GM21619 (cell line): ENCODE results near the gene PTPN6.
A peak's percentile ranks its signal among the peaks of the same experiment; 100 is the strongest.

Experiments used
- ATAC-seq: cut with Tn5 transposase; IDR thresholded peaks from one replicate; pipeline ENCODE4 v1.9.1; 2021; ENCODE audit not compliant: unreplicated experiment

Gene PTPN6

DNA sequence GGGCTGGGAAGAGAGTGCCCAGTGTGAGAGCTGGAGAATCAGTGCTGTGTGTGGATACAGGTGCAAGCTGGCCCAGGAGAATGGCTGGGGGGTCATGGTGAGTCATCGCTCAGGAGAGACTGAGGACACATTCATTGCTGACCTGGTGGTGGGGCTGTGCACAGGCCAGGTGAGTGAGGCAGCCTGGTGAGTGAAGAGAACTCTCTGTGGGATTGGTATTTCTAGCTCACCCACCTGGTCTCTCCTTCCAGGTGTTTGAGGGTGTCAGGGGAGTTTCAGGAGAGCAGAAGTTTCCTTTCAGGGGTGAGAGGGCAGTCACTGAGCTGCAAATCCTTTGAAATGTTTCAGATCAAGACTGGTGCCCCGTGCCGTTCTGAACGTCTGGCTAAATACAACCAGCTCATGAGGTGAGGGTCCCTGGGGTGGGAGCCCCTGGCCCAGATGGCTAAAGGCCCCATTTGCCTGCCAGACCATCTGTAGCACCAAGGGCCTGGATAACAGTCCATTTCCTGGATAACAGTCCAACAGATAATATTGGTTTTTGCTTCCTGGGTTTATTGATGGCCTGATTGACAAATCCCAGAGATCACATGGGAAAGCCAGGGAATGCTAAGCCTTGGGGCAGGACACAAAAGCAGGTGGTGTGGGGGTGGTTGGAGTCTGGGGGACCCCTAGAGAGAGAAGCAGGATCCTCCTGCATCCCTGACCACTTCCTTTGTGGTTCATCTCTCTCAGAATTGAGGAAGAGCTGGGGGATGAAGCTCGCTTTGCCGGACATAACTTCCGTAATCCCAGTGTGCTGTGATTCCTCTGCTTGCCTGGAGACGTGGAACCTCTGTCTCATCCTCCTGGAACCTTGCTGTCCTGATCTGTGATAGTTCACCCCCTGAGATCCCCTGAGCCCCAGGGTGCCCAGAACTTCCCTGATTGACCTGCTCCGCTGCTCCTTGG is 28.9 kb upstream of the PTPN6 start:
- ATAC-seq, result no peak

DNA sequence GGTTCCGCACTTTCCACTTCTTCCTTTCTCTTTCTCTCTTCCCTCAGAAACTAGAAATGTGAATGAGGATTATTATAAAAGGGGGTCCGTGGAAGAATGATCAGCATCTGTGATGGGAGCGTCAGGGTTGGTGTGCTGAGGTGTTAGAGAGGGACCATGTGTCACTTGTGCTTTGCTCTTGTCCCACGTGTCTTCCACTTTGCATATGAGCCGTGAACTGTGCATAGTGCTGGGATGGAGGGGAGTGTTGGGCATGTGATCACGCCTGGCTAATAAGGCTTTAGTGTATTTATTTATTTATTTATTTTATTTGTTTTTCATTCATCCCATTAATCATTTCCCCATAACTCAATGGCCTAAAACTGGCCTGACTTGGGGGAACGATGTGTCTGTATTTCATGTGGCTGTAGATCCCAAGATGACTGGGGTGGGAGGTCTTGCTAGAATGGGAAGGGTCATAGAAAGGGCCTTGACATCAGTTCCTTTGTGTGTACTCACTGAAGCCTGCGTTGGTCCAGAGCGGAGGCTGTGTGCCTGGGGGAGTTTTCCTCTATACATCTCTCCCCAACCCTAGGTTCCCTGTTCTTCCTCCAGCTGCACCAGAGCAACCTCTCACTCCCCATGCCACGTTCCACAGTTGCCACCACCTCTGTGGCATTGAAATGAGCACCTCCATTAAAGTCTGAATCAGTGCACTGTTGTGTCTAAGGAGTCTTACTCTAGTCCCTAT is 28.0 kb upstream of the PTPN6 start:
- no peak for ATAC-seq

DNA sequence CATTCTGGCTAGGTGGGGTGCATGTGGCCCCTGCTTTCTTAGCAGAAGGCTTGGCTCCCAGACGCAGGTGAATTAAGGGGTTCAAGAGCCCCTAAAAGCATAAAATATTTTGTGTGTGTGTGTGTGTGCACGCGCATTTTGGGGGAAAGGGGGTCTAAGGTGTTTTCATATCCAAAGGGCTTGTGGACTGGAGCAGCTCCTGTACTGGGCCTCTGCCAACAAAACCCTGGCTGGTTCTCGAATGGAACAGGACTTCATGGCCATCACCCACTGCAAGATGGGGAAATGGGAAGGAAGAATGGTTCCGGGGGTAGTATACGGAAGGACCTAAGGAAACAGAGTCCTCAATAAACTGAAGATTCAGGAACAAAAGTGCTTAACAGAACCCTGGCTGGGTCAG is 27.3 kb upstream of the PTPN6 start:
- no peak for ATAC-seq

DNA sequence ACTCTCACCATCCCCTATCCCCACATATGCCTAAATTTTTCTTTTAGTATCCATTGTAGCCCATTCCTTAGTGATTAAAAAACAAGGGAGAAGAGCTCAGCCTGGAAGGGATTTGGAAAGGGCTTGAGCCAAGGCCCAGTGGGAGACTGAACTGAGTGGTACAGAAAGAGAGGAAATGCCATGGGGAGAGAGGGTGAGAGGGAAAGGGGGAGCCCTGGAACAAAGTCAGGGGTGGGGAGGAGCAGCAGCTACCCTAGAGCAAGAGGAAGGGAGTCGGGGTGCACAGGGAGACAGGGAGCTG is 26.0 kb upstream of the PTPN6 start:
- no peak for ATAC-seq

DNA sequence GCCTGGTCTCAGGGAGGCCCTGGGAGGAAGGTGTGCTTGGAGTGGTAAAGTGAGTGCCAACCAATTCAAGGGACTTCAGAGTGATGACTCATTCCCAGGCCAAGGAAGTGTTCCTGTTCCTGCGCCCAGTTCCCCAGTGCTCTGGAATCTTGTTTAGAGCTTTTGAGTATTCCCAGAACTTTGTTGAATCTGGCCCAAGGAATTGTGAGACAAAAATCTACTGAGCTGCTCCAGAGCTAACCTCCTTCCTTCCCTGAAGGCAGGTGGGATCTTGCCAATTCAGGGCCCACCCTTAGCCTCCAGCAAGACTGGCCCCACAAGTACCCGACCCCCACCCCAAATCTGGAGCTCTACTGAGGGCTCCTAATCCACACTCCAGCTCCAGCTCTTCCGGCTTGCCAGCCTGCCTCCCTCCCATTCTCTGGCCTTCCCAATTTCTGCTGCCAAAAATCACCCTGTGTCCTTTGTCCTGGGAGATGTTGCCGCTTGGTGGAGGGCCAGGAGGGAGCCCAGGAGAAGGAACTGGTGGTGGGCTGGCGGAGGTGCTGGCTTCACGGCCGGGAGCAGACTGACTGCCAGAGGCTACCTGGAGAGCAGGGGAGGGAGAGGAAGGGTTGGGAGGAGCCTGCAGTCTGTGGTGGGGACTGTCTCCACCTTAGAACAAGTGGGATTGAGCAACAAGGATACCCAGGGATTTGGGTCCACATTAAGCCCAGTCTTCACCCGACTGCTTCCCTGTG is 25.4 kb upstream of the PTPN6 start:
- no peak for ATAC-seq

DNA sequence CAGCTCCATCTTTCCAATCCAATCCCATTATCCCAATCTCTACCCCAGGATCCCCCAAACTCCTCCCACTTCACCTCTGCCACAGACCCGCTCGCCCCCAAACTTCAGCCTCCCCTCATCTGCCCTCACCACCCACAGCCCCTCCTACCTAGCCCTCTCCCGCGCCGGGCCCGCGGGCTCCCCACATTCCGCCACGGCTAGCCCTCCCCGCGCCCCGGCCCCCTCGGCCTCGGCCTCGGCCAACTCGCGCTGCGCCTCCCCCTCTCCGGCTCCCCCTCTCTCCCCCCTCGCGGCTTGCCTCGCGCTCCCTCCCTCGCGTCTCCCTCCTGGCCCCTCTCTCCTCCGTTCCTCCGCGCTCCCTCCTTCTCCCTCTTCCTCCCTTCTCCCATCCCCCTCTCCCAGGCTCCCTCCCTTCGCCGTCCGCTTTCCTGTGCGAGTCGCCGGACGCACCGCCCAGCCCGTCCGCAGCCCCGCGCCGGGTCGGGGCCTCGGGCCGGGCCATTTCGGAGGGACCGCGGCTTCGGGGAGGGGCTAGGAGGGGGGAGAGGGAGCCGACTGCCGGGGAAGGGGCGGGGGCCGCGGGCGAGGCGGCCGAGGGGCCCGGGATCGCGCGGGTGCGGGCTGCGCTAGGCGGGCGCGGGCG is 23.7 kb upstream of the PTPN6 start, which contains the start of gene ATN1:
ATN1 (plus strand) TSS at position 581 of the 643 bp plus-strand sequence. CDS start 6,043 bp downstream, outside the sequence.
- no peak for ATAC-seq

DNA sequence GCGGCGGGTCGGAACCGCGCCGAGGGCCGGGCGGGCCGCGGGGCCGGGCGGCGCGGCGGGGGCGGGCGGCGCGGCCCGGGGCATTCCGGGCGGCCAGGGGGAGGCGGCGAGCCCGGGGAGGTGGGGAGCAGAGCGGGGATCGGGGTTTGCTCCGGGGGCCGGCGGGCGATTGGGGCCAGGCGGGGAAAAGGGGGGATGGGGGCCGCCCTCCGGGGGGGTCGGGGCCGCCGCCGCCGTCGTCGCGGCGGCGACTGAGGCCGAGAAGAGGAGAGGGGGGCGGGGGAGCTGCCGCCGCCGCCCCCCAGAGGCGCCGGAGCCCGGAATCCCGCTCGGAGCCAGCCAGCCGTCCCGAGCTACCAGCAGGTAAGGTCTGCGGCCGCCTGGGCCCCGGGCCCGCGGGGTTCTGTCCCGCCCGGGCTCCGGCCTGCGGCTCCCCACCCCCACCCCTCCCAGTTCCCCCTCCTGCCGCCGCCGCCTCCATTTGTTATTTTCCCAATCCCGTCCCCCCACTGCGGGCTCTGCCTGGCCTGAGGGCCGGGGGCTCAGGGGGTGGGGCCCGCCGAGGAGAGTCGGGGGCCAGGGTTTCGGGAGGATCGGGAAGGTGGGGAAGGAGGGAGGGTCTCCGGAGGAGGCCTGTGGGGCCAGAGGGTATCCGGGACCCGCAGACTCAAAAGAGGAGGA is 23.0 kb upstream of the PTPN6 start:
- no peak for ATAC-seq

DNA sequence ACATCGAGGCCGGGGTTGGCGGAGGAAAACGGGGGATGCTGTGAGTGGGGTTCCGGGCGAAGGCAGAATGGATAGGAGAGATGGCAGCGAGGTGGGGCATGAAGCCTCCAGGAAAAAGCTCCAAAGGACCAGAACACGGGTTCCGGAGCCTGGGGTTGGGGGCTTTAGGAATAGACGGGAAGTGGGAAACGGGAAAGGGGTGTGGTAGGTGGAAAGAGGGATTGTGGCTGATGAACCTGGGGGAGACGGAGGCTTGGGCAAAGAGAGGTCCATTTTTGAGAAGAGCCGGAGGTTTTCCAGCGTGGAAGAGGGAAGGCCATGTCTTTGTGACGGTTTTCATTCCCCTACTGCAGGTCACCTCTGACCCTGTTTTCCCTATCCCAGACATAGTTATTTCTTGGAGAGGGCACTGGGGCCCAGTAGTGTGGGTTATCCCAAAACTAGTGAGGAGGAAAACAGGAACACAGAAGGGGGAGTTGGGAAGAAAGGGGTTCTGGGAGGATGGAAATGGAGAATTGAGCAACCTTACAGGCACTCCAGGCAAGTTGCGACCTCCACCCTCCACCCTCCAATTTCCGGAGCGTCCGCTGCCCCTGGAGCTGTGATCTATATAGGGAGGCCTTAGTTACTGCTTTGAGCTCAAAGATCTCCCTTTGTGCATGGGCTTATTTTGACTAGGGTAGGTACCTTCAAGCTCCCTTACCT is 22.3 kb upstream of the PTPN6 start:
- ATAC-seq, result no peak

DNA sequence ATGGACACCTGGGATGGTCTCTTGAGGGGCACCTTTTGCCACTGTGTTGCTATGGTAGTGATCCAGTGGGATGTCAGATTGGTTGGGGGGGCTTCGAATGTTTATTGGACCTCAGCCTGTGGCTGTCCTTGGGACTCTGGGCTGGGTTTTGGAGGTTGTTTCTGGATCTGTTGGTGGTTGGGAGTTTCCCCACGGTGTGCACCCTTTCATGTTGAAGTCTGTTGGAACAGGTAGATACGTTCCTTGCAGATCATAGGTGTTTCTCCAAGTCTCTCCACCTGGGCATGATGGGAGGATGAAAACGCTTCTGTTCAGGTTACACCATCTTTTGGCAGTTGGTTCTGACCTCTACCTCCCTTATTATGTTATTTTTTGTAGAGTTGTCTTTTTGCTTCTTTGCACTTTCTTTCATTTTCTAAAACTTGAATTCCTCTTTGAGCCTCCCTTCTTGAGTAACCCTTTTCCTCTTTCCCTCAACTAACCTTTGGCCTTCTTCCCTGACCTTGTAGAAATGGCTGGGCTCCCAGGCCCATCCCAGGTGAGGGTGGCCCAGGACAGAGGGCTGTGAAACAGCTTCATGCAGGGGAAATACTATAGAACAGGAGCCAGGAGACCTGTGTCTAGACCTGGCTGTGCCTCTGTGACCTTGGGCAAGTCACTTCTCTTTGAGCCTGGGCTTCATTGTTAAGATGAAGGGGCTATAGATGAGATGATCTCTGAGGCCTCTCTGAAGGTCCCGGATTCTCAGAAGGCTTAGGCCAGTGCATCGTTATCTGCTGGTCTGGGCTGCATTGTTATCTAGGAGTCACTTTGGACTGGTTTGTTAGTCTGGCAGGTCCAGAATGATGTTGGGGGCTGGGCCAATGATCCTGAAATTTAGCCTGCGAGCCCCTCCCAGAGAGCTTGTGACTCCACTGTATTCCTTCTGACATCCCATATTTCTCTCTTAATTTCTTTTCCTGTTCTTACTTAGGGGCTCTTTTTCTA is 21.4 kb upstream of the PTPN6 start:
- ATAC-seq, result no peak

DNA sequence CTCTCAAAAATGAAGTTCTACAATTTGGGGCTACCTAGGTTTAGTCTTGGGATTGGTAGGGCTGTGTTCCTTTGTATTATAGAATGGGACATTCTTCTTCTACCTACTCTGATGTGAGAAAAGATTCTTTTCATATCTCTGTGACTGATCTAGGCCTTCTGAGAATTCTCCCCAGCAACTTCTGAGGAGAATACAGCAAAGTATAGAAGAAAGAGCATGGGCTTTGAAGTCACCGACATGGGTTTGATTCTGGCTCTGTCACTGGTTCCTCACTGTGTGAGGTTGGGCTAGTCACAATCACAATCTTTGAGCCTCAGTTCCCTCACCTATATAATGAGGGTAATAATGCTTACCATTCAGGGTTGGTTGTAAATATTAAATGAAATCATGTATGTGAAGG is 18.4 kb upstream of the PTPN6 start:
- ATAC-seq, result no peak

DNA sequence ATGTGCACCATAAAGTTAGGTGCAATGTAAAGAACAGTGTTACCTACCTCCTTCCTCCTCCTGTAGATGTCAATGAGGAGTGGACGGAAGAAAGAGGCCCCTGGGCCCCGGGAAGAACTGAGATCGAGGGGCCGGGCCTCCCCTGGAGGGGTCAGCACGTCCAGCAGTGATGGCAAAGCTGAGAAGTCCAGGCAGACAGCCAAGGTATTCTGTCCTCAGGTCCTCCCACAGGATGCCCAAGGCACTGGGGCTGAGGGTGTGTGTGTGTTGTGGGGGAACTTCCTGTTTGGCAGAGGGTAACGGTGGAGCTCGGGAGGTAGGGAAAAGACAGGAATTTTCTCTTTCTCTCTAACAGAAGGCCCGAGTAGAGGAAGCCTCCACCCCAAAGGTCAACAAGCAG is 17.0 kb upstream of the PTPN6 start:
- no peak for ATAC-seq

DNA sequence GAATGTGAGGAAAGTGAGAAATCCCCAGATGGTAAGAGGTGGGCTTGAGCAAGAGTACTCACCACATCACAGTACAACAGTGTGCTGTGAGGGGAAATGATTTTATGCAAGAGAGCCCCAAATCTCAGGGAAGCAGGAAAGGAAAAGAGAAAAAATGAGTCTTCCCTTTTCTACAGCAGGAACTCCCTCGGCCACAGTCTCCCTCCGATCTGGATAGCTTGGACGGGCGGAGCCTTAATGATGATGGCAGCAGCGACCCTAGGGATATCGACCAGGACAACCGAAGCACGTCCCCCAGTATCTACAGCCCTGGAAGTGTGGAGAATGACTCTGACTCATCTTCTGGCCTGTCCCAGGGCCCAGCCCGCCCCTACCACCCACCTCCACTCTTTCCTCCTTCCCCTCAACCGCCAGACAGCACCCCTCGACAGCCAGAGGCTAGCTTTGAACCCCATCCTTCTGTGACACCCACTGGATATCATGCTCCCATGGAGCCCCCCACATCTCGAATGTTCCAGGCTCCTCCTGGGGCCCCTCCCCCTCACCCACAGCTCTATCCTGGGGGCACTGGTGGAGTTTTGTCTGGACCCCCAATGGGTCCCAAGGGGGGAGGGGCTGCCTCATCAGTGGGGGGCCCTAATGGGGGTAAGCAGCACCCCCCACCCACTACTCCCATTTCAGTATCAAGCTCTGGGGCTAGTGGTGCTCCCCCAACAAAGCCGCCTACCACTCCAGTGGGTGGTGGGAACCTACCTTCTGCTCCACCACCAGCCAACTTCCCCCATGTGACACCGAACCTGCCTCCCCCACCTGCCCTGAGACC is 15.6 kb upstream of the PTPN6 start:
- no peak for ATAC-seq

DNA sequence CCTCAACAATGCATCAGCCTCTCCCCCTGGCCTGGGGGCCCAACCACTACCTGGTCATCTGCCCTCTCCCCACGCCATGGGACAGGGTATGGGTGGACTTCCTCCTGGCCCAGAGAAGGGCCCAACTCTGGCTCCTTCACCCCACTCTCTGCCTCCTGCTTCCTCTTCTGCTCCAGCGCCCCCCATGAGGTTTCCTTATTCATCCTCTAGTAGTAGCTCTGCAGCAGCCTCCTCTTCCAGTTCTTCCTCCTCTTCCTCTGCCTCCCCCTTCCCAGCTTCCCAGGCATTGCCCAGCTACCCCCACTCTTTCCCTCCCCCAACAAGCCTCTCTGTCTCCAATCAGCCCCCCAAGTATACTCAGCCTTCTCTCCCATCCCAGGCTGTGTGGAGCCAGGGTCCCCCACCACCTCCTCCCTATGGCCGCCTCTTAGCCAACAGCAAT is 14.9 kb upstream of the PTPN6 start:
- no peak for ATAC-seq

DNA sequence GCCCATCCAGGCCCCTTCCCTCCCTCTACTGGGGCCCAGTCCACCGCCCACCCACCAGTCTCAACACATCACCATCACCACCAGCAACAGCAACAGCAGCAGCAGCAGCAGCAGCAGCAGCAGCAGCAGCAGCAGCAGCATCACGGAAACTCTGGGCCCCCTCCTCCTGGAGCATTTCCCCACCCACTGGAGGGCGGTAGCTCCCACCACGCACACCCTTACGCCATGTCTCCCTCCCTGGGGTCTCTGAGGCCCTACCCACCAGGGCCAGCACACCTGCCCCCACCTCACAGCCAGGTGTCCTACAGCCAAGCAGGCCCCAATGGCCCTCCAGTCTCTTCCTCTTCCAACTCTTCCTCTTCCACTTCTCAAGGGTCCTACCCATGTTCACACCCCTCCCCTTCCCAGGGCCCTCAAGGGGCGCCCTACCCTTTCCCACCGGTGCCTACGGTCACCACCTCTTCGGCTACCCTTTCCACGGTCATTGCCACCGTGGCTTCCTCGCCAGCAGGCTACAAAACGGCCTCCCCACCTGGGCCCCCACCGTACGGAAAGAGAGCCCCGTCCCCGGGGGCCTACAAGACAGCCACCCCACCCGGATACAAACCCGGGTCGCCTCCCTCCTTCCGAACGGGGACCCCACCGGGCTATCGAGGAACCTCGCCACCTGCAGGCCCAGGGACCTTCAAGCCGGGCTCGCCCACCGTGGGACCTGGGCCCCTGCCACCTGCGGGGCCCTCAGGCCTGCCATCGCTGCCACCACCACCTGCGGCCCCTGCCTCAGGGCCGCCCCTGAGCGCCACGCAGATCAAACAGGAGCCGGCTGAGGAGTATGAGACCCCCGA is 14.3 kb upstream of the PTPN6 start:
- ATAC-seq, result no peak

DNA sequence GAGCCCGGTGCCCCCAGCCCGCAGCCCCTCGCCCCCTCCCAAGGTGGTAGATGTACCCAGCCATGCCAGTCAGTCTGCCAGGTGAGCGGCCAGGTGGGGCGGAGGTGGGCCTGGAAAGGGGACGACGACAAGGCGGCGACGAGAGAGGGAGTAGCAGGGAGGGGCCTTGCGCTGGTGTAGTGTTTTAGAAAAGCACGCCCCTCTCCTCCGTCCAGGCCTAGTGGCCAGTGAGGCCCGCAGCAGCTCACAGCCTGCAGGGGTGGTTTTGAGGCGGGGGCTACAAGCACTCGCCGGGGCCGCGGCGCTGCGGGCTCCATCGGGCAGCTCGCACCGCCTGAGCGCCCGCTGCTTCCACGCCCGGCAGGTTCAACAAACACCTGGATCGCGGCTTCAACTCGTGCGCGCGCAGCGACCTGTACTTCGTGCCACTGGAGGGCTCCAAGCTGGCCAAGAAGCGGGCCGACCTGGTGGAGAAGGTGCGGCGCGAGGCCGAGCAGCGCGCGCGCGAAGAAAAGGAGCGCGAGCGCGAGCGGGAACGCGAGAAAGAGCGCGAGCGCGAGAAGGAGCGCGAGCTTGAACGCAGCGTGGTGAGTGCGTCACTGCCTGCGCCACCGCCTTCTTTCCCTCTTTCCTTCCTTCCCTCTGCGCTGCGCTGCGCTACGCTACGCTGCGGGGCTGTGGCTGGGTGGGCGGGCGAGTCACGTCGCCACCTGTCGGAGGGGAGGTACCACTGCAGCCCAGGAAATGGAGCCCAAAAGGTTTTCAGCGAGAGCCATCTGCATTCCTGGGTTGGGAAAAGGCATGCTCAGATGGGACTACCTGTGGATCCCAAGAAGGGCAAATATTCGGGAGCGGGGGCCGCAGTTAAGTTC is 13.4 kb upstream of the PTPN6 start:
- peak; percentile 87 for ATAC-seq
